SK-N-SH (cell line): ENCODE measurements around the gene FAM78B.

ENCODE experiments used
- CTCF ChIP-seq: fragments of 200-600 bp; sonication (generic); IDR thresholded peaks from 2 replicates; pipeline ENCODE4 v1.6.1; 2017; ENCODE audit warnings: antibody characterized with exemption, mild to moderate bottlenecking, moderate library complexity
- MXI1 ChIP-seq: IDR thresholded peaks from 2 replicates; pipeline ENCODE4 v1.6.1; 2012; ENCODE audit warnings: mild to moderate bottlenecking, low read depth, low read length, improper control_type of control experiment
- REST ChIP-seq: IDR thresholded peaks from 2 replicates; pipeline ENCODE4 v1.6.1; 2012; ENCODE audit warnings: mild to moderate bottlenecking, low read depth, low read length, moderate library complexity
- USF2 ChIP-seq: fragments of 150-350 bp; IDR thresholded peaks from 2 replicates; pipeline ENCODE4 v1.6.1; 2017; ENCODE audit warnings: antibody characterized with exemption, low read length, low read depth, borderline replicate concordance

GRCh38 chr1:166084613-166085012 is 82.2 kb downstream of the FAM78B start:
- TF ChIP-seq MXI1 (no peak), USF2 (no peak), REST (no peak), CTCF (no peak)
